ENCODE data around the gene LDLRAD3.

LDLRAD3 gene

GRCh38 chr11:36212564-36213392, 268.9 kb downstream of the LDLRAD3 start:
- TF ChIP-seq, protein P1, sequence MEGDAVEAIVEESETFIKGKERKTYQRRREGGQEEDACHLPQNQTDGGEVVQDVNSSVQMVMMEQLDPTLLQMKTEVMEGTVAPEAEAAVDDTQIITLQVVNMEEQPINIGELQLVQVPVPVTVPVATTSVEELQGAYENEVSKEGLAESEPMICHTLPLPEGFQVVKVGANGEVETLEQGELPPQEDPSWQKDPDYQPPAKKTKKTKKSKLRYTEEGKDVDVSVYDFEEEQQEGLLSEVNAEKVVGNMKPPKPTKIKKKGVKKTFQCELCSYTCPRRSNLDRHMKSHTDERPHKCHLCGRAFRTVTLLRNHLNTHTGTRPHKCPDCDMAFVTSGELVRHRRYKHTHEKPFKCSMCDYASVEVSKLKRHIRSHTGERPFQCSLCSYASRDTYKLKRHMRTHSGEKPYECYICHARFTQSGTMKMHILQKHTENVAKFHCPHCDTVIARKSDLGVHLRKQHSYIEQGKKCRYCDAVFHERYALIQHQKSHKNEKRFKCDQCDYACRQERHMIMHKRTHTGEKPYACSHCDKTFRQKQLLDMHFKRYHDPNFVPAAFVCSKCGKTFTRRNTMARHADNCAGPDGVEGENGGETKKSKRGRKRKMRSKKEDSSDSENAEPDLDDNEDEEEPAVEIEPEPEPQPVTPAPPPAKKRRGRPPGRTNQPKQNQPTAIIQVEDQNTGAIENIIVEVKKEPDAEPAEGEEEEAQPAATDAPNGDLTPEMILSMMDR (IDR thresholded peaks at IDR 0.05; ENCODE audit: insufficient read depth, low read depth, low read length, missing control alignments) = no peak
- DNase-seq (ENCODE audit: low read depth) = no peak
- H3K4me3 ChIP-seq (ENCODE audit: low read length) = no peak overlapping the region

DNA sequence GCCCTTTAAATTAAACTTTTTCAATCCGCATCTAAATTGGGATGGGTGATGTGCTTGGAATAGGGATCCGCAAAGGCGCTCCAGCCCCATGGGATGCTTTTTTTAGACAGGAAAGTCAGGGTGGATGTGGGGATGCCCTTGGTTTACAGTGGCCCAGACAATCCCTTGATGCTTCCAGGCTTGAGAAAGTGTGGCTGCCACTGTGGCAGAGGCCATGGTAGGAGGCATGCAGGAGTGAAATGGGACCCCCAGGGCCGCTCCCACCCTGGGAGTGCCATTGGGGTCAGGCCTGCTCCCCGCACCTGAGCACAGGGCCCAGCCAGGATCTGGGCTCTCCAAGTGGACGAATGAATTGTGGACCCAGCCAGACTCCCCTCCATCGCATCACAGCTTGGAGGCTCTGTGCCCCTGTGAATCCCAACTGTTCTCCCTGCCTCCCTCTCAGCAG, 269.6 kb downstream of the LDLRAD3 start:
- no peak overlapping the region for H3K4me3 ChIP-seq (ENCODE audit: low read length)
- no peak for DNase-seq (ENCODE audit: low read depth)
- TF ChIP-seq, protein P1 (IDR thresholded peaks at IDR 0.05; ENCODE audit: insufficient read depth, low read depth, low read length, missing control alignments) = no peak

DNA sequence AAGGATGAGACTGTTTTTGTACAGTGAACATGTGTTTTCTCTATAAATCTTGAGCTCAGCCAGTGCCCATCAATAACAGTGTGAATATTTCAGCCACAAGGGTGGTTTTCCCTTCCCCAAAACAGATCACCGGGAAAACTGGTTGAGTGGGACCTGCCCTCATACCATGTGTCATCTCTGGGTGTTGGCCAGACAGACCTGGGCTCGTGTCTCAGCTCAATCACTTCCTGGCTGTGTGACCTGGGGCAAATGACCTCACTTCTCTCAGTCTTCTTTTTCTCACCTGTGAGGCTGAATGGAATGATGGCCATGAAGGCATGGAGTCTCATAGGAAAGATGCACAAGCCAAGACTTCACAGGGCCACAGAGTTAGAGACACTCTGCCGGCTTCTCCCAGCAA, 270.6 kb downstream of the LDLRAD3 start:
- peak; percentile 97 for DNase-seq (ENCODE audit: low read depth)
- H3K4me3 ChIP-seq (ENCODE audit: low read length) = no peak overlapping the region
- TF ChIP-seq, protein P1 (IDR thresholded peaks at IDR 0.05; ENCODE audit: insufficient read depth, low read depth, low read length, missing control alignments) = no peak

DNA sequence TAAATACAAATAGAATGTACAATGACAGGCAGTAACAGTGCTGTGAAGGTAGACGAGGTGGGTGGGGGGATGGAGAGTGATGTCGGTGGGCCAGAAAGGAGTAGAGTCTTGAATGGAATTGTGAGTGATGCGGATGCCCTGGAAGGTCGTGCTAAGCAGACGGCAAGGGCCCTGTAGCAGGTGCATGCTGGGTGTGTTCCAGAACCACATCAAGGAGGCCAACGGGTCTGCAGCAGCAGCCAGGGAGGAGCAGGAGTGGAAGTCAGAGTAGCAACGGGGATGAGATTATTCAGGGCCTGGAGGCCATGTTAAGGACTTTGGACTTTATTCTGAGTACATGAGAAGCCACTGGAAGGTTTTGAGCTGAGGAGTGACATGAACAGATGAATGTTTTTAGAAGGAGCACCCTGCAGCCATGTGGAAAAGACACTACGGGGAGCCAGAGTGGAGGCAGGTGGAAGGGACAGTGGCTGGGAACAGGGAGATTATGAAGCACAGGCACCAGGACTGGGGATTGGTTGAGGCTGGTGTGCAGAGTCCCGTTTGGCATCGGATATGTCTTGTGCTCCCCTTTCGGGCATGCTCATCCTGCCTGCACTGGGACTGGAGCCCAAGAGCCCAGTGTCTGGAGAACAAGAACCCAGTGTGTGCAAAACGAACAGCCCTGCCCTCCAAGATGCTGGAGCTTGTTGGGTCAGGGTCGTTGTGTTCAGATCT, 271.3 kb downstream of the LDLRAD3 start:
- no peak overlapping the region for H3K4me3 ChIP-seq (ENCODE audit: low read length)
- TF ChIP-seq, protein P1 (IDR thresholded peaks at IDR 0.05; ENCODE audit: insufficient read depth, low read depth, low read length, missing control alignments) = no peak
- no peak for DNase-seq (ENCODE audit: low read depth)

- TF ChIP-seq, protein P1 (IDR thresholded peaks at IDR 0.05; ENCODE audit: insufficient read depth, low read depth, low read length, missing control alignments) = no peak
- DNase-seq (ENCODE audit: low read depth) = no peak
- no peak overlapping the region for H3K4me3 ChIP-seq (ENCODE audit: low read length)
Measured at GRCh38 chr11:36215693-36216060, 271.8 kb downstream of the LDLRAD3 start.

- TF ChIP-seq, protein P1 (IDR thresholded peaks at IDR 0.05; ENCODE audit: insufficient read depth, low read depth, low read length, missing control alignments) = no peak
- no peak overlapping the region for H3K4me3 ChIP-seq (ENCODE audit: low read length)
- no peak for DNase-seq (ENCODE audit: low read depth)
Measured at GRCh38 chr11:36216061-36216615, 272.3 kb downstream of the LDLRAD3 start.
